AG04449 (cell line): Measurements from ENCODE around the gene PLEKHM2.

Experiments
- CTCF ChIA-PET: fragments of 350-600 bp; formaldehyde crosslinking; extraction: SDS; loops from one replicate; lab custom pipeline; 2021; ENCODE audit warnings: antibody characterized with exemption; lab: Yijun Ruan, JAX
- POLR2A ChIA-PET: fragments of 400-600, 350-600 bp; formaldehyde crosslinking; extraction: SDS; loops from one replicate; lab custom pipeline; 2020; ENCODE audit warnings: antibody characterized with exemption, inconsistent platforms; lab: Yijun Ruan, JAX
- DNase-seq: peaks from one replicate; pipeline ENCODE4 v3.0.0-alpha.2; 2010; ENCODE audit warnings: low read depth, low spot score
- H3K4me3 ChIP-seq: 2 replicates; pipeline ENCODE4 v1.5.1; 2011; ENCODE audit warnings: low read depth, mild to moderate bottlenecking, control low read depth, low read length
- TF ChIP-seq, protein P1 (sequence below): IDR thresholded peaks from one replicate; pipeline ENCODE4 v1.5.1; 2011; ENCODE audit warnings: mild to moderate bottlenecking, moderate library complexity, low read length, control low read depth, inconsistent platforms; ENCODE audit not compliant: insufficient read depth; ENCODE audit errors: missing control alignments

The PLEKHM2 gene

DNA sequence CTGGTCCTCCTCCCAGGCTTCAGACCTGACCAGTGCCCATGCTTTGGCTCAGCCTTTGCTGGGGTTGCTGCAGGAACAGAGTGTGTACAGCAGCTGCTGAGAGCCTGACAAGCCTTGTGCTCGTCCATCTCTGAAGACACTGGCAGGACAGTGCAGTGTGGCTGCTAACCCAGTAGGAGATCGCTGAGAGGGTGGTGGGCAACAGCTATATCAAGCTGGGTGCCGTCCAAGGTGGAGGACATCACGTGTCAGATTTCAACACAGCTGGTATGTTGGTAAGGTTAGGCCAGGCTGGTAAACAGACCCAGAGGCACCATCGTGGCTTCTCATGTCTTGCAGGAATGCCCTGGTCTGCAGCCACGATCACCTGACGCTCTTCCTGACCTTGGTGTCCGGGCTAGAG is 34.1 kb downstream of the PLEKHM2 start:
- POLR2A ChIA-PET: no interaction called here
- H3K4me3 ChIP-seq: no peak overlapping the region
- TF ChIP-seq, protein P1, sequence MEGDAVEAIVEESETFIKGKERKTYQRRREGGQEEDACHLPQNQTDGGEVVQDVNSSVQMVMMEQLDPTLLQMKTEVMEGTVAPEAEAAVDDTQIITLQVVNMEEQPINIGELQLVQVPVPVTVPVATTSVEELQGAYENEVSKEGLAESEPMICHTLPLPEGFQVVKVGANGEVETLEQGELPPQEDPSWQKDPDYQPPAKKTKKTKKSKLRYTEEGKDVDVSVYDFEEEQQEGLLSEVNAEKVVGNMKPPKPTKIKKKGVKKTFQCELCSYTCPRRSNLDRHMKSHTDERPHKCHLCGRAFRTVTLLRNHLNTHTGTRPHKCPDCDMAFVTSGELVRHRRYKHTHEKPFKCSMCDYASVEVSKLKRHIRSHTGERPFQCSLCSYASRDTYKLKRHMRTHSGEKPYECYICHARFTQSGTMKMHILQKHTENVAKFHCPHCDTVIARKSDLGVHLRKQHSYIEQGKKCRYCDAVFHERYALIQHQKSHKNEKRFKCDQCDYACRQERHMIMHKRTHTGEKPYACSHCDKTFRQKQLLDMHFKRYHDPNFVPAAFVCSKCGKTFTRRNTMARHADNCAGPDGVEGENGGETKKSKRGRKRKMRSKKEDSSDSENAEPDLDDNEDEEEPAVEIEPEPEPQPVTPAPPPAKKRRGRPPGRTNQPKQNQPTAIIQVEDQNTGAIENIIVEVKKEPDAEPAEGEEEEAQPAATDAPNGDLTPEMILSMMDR: no peak
- CTCF ChIA-PET: interaction anchor here (1.6 kb wide), 1 partner anchor 22 kb away, joined by 4 read pairs; no protein-coding TSS in a partner anchor
- no peak for DNase-seq

DNA sequence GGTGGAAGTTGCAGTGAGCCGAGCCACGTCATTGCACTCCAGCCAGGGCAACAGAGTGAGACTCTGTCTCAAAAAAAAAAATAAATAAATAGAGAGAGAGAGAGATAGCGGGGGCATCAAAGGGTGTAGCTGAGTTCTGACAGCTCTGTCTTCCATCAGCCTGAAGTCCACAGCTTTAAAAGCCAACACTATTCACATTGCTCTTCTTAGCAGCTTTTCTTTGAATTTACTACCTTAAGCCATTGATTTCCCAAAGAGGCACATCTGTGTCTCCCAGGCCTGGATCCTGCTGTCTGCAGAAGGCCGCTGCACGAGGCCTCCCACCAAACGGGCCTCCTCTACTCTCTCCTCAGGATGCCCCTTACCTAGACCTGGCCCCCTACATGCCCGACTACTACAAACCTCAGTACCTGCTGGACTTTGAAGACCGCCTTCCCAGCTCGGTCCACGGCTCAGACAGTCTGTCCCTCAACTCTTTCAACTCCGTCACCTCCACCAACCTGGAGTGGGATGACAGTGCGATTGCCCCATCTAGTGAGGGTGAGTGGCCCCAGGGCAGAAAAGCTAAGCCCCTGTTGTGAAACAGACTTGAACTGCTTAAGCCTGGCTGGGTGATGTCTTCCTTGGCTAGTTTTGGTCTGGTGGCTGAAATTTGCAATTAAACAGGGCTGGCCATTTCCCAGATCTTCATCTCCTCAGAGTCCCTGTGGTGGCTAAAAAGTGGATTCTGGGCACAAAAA is 35.4 kb downstream of the PLEKHM2 start:
- H3K4me3 ChIP-seq: no peak overlapping the region
- TF ChIP-seq, protein P1: no peak
- ChIA-PET POLR2A (no interaction called here), CTCF (interaction anchor here (1.6 kb wide), 1 partner anchor 21 kb away, joined by 4 read pairs; no protein-coding TSS in a partner anchor)
- no peak for DNase-seq

DNA sequence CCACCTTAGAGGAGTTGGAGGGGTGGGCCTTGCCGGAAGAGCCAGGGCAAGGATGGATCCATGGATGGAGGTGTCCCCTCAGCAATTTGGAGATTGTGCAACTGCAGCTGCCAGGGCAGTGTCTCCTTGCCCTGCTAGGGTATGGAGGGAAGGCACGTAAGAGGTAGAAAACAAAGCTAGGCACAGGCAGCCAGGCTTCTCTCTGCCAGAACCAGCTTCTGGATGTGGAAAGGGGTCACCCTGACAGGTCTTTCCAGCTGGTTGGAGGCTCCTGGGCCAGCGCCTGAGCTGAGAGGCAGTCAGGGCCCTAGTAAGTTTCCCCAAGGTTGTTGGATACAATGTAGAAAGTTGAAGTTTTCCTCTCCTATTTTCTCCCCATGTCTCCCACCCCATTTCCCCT is 36.7 kb downstream of the PLEKHM2 start:
- no peak overlapping the region for H3K4me3 ChIP-seq
- ChIA-PET CTCF (interaction anchor here (1.0 to 1.8 kb wide), 3 partner anchors 10 to 36 kb away, joined by 3 to 4 read pairs (median 4); no protein-coding TSS in a partner anchor), POLR2A (no interaction called here)
- TF ChIP-seq, protein P1: no peak
- DNase-seq: no peak

DNA sequence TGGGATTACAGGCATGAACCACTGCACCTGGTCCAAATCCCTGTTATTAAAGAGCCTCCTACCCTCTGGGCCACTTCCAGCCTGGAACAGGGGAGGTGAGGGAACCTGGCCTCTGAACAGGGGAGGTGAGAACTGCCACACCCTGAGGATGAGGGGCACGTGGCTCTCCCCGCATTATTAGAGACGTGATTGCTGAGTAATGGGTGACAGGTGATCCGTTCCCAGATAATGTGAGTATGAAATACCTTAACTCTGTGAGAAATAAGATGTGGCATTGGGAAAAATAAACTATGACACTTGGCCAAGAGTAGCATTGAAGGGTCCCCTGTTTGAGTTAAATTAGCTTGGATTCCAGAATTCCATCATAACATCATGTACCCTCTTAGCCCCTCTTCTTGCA is 38.3 kb downstream of the PLEKHM2 start:
- CTCF ChIA-PET: interaction anchor here (1.0 to 1.8 kb wide), 2 partner anchors 10 to 15 kb away, joined by 4 read pairs; no protein-coding TSS in a partner anchor
- TF ChIP-seq, protein P1: no peak
- POLR2A ChIA-PET: no interaction called here
- DNase-seq: no peak
- no peak overlapping the region for H3K4me3 ChIP-seq

DNA sequence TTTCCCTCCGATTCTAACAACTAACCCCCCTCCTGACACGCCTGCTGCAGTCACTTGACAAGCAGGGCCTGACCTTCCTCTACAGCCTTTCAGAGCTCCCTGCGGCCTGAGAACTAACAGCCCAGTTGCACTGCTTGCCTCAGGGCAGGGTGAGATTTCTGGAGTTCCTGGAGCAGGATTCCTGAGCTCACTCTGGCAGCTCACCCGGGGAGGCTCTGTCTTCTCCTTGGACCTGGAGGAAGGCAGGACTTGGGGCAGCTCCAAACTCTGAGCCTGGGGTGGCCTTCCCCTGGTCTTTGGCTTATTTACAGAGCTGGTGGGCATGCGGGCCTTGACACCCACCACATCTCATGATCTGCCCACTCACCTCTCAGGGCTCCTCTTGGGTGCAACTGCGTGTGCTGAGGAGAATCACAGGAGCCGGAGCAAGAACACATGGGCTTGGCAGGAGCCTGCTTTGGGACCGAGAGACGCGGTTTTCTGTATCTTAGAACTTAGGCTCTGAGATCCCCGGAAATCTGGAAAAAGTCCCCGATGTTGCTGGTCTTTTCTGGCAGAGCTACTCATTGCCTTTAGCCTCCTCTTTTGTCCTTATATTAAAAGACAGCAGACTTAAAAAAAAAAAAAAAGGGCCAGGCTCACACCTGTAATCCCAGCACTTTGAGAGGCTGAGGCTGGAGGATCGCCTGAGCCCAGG is 38.9 kb downstream of the PLEKHM2 start:
- CTCF ChIA-PET: interaction anchor here (1.7 kb wide), 1 partner anchor 127 kb away, joined by 5 read pairs; no protein-coding TSS in a partner anchor
- DNase-seq: no peak
- TF ChIP-seq, protein P1: no peak
- no peak overlapping the region for H3K4me3 ChIP-seq
- POLR2A ChIA-PET: no interaction called here

DNA sequence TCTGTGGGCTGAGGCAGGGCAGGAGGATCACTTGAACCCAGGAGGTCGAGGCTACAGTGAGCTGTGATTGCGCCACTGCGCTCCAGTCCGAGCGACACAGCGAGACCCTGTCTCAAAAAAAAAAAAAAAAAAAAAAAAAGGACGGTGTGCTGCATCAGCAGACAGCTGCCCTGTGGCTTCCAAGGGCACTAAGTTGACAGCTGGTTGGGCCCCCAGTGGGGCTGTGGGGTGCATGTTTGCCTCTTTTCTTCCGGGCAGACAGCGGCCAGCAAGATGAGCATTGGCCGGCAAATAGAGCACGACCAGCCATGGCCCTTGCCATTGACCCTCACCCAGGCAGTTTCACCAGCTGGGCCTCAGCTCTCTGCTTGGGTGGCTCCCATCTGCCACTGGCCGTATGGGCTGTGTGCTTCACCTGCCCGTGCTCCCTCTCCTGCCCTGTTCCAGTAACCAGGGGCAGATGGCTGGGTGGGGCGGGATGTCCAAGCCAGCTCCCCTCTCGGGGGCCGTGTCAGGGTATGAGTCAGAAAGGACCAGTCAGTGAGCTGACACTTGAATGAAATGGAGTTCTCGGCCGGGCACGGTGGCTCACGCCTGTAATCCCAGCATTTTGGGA is 39.6 kb downstream of the PLEKHM2 start:
- CTCF ChIA-PET: interaction anchor here (1.7 kb wide), 1 partner anchor 128 kb away, joined by 5 read pairs; no protein-coding TSS in a partner anchor
- DNase-seq: no peak
- TF ChIP-seq, protein P1: no peak
- POLR2A ChIA-PET: no interaction called here
- no peak overlapping the region for H3K4me3 ChIP-seq
